ENCODE measurements around the gene ABCD3. TPM values are rescaled to one million over a fixed set of nuclear protein-coding genes. Genes with fewer than 3 reads are reported as not detected.
"Not testable (repeated sequence)": the region's sequence is repeated elsewhere in the genome, so short reads cannot be mapped to it uniquely, and the experiment has no call there.

ABCD3 gene
- total RNA-seq, 1 donor from 2014 or later, result 76.6 TPM

- Histone ChIP-seq H3K36me3 (no peaks in the 10 kb centered on the region), H3K4me1 (no peaks in the 10 kb centered on the region), H3K4me3 (no peak overlapping the region), H3K27me3 (ENCODE audit: low read depth) (no peaks in the 10 kb centered on the region), H3K9me3 (replicated peaks) (peaks cover 3% of the 10 kb centered on the region), H3K27ac (replicated peaks) (no peak overlapping the region)
- intact Hi-C loops (cut with micrococcal nuclease), result no loop called here
- TF ChIP-seq CTCF (IDR thresholded peaks at IDR 0.05; ENCODE audit: borderline replicate concordance), result no peak
- DNase-seq, result no peak
These were observed 144.5 kb downstream of the ABCD3 start for GRCh38 chr1:94562519-94563260.

- no peak for TF ChIP-seq CTCF (IDR thresholded peaks at IDR 0.05; ENCODE audit: borderline replicate concordance)
- Histone ChIP-seq H3K27me3 (ENCODE audit: low read depth) (no peaks in the 10 kb centered on the region), H3K4me3 (no peak overlapping the region), H3K4me1 (no peaks in the 10 kb centered on the region), H3K27ac (replicated peaks) (no peak overlapping the region), H3K9me3 (replicated peaks) (peaks cover 17% of the 10 kb centered on the region), H3K36me3 (no peaks in the 10 kb centered on the region)
- intact Hi-C loops (cut with micrococcal nuclease), result no loop called here
- no peak for DNase-seq
These were observed 147.7 kb downstream of the ABCD3 start for GRCh38 chr1:94565901-94566300.

GRCh38 chr1:94566436-94566835 is 148.2 kb downstream of the ABCD3 start:
- intact Hi-C loops (cut with micrococcal nuclease); H3K4me3 ChIP-seq; H3K4me1 ChIP-seq; DNase-seq; H3K36me3 ChIP-seq; H3K27me3 ChIP-seq (ENCODE audit: low read depth); H3K27ac ChIP-seq (replicated peaks): not testable (repeated sequence)
- H3K9me3 ChIP-seq (replicated peaks), result peaks cover 17% of the 10 kb centered on the region

- H3K36me3 ChIP-seq; intact Hi-C loops (cut with micrococcal nuclease); H3K27me3 ChIP-seq (ENCODE audit: low read depth); DNase-seq; H3K4me3 ChIP-seq; H3K27ac ChIP-seq (replicated peaks); H3K4me1 ChIP-seq: not testable (repeated sequence)
- peaks cover 23% of the 10 kb centered on the region for H3K9me3 ChIP-seq (replicated peaks)
These were observed 149.9 kb downstream of the ABCD3 start for GRCh38 chr1:94567975-94568607.

Other genes starting within 250 kb of the ABCD3 start
- 26.5 TPM for gene ARHGAP29, start 180.8 kb upstream of the ABCD3 start, total RNA-seq
- 50.8 TPM for gene F3, start 123.4 kb downstream of the ABCD3 start, total RNA-seq

Data from left ventricle myocardium inferior (tissue), 1 donor.